RPMI7951 (cell line): ENCODE measurements around the gene NANOS3. TPM values are rescaled to one million over a fixed set of nuclear protein-coding genes. Genes with fewer than 3 reads are reported as not detected.
"Not testable (repeated sequence)": the region's sequence is repeated elsewhere in the genome, so short reads cannot be mapped to it uniquely, and the experiment has no call there.

Experiments used
- DNase-seq: peaks from one replicate; pipeline ENCODE4 v3.0.0-alpha.2; 2012; ENCODE audit warnings: low read depth
- total RNA-seq: library from RNA; depleted of rRNA; stranded (reverse); fragments of >200 nt; shearing (Covaris generic); gene quantifications from 2 replicates; pipeline ENCODE4 v1.2.3, GENCODE V29; 2014

The NANOS3 gene
- total RNA-seq, 1 experiment from 2014 or later = 1.3 TPM

DNA sequence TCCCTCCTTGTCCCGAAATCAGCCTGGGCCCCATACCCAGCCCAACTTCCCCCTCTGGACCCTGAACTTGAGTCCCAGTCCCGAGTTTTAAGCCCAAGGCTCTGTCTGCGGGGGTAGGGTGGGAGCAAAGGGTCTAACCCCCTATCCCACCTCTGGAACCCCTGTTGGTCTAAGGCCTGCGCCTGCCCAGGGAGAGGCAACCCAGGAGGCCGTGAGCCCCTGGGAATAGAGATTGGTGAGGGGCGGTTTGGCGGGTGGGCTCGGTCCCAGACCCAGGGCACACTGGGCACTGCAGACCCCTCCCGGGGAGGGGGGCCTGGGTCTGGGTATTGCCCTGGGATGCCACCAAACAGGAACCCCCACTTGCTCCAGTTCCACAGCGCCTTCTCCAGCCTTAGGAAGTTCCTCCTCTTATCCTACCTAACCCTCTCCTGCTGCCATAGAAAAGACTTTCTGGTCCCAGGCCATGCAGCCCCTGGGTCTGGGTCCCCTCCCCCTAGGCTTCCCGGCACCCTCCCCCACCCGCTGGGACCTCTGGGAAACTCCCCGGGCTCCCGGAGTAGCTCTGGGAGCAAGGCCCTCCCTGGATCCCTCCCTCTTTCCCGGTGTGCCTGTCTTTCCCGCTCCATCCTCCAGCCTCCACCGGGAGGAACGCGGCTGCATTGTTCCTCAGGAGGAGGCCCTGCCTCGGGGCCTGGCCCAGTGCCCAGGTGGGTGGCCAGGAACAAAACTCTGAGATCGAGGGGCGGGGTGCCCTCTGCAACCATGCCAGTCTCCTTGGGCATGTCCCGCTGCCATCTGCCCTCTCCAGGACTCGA is 33.6 kb upstream of the NANOS3 start:
- DNase-seq = peak; percentile 87

GRCh38 chr19:13844130-13844631 is 32.8 kb upstream of the NANOS3 start:
- no peak for DNase-seq

GRCh38 chr19:13846557-13847406 is 30.2 kb upstream of the NANOS3 start:
- DNase-seq = peak; percentile 99

DNA sequence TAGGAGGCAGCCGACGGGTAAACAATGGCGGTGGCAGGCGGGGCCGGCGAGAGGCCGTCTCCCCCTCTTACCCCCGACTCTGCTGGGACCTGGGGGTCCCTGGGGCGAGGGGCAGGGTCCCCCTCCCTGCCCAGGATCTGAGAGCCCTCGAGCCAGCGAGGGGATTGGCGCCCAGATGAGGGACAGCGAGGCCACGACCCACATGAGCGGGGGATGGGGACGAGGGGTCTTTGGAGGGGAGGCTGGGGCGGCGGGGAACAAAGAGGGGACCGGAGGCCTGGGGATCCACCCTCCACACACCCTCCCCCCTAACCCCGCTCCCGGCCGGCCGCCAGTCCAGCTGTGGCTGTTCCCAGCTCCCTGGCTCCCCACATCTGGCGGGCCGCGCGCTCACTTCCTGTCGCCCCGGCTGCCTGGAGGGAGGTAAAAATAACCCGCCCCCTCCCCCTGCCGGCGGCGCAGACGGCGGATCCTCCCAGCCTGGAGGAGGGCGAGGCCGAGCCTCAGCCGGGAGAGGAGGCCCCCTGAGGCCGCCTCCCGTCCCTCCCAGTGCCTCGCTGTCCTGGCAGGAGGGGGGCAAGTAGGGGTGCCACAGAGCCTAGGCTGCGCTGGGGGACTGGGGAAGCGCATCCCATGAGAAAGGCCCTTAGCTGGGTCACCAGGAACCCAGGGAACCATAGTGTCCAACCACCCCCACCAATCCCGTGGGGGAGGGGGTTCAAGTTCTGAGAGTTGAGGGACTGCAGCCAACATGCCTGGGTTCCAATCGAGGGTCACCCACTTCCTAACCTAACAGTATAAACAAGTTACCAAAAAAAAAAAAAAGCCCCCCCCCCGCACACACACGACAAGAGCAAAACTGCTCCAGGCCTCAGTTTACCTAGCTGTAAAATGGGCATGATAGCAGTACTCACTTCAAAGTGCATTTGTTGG is 29.3 kb upstream of the NANOS3 start:
- peak; percentile 96 for DNase-seq

DNA sequence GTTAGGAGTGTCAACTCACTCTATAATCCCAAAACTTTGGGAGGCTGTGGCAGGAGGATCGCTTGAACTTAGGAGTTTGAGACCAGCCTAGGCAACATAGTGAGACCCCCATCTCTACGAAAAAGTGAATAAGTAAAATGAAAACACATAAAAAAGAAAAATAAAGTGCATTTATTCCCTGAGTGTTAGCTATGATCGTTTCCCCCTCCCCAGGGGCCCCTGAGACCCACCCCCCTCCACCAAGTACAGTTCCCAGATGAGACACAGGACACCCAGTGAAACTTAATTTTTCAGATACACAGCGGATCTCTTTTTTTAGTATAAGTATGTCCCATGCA is 28.6 kb upstream of the NANOS3 start:
- DNase-seq = no peak

DNA sequence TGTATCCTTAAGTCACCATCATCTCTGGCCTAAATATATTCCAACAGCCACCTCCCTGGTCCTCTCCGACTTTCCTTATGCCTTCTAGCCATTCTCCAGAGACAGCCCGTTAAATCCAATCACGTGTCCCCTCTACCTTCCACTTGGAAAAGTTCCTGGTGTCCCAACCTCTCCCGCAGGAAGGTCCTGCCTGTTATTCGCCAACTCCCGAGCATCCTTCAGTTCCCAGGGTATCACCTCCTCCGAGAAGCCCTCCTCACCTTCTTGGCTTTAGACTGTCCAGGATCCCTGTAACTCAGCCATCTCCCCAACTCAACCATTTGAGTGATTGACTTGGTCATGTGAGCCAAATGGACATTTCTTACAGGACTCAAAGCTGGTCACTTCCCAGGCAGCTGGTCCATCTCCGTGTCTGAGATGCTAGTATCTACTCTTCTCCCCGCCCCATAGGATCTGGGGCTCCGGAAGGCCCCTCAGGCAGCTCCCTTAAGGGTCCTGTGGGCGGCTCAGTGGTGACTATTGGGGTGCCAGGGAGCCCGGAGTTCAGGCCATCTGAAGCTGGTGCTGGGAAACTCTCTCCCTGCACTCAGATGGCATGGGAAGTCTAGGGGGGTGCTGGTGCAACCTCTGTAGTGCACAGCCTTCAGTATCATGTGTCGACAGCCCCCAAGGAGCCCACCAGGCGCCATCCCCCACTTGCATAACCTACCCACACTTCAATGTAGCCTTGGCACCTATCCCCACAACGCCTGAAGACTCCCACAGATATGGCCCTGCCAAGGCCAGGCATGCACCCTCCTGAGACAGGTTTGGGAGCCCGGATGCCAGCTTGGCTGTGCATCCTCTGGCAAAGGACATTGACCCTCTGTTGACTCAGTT is 27.9 kb upstream of the NANOS3 start:
- DNase-seq = peak; percentile 51

GRCh38 chr19:13849991-13850909 is 26.7 kb upstream of the NANOS3 start:
- peak; percentile 76 for DNase-seq

DNA sequence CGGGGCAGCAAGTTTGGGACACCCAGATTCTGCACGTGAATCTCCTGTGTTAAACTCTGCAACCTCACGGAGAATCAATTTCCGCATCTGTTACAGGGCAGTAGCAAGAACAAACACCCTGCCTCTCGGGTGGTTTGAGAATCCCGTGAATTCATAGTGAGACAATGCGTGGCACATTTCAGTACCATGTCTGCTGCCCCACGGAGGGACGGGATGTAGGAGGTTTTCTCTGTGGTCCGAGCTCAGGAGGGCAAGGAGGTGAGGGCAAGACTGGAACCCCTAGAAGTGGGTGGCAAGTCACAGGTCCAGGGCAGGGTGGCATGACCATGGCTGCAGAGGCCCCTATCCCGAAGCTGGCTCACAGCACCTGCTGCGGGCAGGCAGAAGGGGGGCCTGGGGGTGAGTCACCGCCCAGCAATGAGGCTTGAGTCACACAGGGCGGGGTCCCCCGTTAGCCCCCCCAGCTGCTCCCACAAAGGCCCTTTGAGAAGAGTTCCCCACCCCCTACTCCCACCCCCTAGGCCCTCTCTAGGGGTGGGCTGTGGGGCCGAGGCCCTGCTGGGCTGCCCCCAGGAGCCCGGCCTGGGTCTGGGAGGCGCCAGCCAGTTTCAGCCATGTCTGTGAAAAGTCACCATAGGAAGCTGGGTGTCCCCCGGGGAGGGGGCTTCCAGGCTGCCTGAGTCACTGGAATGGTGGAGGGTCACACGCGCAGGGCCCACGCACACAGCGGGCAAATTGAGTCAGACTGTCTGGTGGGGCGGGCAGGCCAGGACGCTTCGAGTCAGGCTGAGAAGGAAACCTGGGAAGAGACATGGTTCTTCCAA is 25.8 kb upstream of the NANOS3 start:
- peak; percentile 98 for DNase-seq

DNA sequence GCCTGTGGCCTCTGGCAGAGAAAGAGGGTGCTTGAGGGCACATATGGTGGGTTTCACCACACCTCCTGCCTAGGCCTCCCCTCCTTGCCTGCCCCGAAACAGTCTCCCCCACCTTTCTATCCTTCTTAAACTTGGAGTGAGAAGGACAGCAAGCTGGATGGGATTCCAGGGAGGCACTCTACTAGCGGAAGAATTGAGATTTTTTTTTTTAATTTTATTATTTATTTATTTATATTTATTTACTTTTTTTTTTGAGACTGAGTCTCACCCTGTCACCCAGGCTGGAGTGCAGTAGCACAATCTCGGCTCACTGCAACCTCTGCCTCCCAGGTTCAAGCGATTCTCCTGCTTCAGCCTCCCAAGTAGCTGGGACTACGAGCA is 25.2 kb upstream of the NANOS3 start:
- not testable (repeated sequence) for DNase-seq

DNA sequence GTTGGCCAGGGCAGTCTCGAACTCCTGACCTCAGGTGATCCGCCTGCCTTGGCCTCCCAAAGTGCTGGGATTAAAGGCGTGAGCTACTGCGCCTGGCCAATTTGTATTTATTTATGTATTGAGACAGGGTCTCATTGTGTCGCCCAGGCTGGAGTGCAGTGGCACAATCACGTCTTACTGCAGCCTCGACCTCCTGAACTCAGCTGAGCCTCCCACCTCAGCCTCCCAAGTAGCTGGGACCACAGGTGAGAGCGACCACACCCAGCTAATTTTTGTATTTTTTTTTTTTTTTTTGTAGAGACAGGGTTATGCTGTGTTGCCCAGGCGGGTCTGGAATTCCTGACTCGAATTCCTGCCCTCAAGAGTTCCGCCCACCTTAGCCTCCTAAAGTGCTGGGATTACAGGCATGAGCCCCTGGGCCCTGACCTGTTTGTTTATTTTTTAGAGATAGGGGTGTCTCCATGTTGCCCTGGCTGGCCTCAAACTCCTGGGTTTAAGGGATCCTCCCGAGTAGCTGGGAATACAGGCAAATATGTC is 24.7 kb upstream of the NANOS3 start:
- DNase-seq = not testable (repeated sequence)

GRCh38 chr19:13856497-13856896 is 20.4 kb upstream of the NANOS3 start:
- DNase-seq = no peak

- DNase-seq = no peak
Observed at GRCh38 chr19:13859361-13859880, 17.5 kb upstream of the NANOS3 start.

DNA sequence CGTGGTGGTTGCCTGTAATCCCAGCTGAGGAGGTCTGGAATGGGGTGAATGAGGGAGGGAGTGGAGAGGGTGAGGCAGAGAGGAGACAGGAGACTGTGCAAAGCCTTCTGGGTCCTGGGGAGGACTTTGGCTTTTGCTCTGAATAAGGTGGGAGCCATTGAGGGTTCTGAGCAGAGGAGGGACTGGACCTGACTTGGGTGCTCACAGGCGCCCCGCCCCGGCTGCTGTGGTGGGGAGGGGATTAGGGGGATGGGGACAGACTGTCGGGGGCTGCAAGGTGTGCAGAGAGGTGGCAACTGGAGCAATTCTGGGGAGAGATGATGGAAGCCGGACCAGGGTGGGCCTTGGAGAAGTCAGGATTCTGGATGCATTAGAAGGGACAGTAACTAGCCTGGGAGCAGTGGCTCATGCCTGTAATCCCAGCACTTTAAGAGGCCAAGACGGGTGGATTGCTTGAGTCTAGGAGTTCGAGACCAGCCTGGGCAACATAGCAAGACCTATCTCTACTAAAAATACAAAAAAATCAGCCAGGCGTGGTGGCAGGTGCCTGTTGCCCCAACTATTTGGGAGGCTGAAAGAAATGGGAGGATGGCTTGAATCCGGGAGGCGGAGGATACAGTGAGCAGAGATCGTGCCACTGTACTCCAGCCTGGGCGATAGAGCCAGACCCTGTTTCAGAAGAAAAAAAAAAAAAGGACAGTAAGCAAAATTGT is 16.1 kb upstream of the NANOS3 start:
- DNase-seq = no peak

DNA sequence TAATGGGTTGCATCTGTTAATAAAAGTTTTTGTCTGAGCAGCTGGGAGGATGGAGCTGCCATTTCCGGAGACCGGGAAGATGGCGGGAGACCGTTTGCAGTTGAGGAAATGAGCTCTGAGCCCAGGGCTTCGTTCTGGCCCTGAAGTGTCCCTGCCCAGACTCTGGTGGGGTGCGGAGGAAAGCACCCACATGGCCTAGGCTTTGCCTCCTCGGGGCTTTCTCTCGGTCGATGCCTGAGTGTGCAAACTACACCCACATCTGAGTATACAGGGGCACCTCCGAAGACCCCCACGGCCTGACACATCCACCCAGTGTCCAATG is 15.6 kb upstream of the NANOS3 start:
- peak; percentile 56 for DNase-seq

- peak; percentile 97 for DNase-seq
Observed at GRCh38 chr19:13861714-13862531, 15.0 kb upstream of the NANOS3 start.

DNA sequence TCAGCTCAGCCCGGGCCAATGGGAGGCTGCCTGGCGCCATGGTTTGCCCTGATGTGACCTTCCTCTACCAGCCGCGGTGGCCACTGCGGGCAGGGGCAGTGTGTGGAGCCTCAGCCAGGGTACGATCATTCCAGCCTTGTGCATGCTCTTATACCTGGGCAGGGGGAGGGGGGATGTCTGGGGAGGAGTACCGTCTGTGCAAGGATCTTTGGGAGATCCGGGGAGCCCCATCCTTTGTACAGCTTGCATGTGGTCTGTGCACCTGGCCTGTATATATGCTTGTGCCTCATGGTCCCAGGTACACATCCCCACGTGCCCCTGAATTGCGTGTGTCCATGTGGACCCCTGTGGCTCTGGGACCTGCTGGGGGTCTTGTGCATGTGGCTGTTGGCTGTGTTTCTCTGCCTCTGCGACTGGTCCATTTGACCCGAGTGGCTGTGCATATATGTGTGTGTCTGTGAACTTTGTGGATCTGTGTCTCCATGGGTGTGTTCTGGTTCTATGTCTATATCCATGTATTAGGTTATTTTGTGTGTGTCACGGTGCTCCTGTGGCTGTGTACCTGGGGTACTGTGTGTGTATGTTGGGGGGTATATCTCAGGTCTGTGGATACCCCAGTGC is 12.8 kb upstream of the NANOS3 start:
- DNase-seq = no peak
